Measurements from ENCODE around the gene TAS2R41.
"Not testable (repeated sequence)": the region's sequence is repeated elsewhere in the genome, so short reads cannot be mapped to it uniquely, and the experiment has no call there.

TAS2R41 gene

DNA sequence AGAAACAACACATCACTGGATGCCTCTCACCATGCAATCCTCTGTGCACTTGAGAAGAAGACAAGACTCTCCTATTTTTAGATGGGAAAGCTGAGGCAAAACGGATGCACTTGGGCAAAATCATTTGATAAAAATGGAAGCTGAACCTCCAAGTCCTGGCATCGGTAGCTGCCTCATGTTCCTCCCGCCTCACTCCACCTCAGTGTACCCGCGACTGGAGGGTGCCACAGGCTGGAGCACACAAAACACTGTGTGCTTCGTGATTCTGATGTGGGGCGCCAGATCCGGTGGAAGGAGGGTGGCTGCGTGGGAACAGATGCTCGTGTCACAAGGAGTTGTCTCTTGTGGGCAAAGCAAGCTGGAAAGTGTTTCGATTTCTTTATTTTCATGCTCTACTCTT lies 41.3 kb downstream of the TAS2R41 start:
- DNase-seq (ENCODE audit: low read depth in 2 of 2), result no peak

DNA sequence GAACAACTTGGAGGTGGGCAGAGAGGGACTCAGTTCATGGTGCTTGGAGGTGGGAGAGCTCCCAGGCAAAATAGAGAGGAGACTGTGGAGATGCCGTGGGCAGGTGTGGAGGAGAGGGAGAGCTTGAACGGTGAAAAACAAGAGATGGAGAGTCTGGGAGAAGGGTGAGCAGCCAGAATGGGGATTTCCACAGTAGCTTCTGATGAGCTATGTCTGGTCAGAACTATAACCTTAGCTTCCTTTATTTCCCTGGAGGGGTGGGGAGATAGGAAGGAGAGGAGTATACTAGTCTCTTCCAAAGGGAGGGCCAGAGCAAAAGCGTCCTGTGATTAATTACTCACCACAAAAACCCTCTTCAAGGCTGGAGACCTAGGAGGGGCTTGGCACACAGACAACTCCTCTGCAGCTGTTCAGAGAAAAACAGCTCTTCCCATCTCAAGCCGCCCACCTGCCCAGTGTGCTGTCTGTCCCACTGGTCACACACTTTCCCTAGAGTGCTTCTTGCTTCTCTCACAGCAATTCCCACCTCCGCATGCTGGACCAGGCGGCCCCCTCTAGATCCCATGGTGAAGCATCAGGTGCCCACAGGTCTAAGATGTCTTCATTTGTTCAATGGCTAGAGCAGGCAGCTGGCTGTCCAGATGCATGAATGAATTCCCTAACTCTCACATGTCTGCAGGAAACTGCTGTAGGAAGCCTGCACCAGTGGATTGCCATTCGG lies 41.9 kb downstream of the TAS2R41 start:
- no peak for DNase-seq (ENCODE audit: low read depth in 2 of 2)

DNA sequence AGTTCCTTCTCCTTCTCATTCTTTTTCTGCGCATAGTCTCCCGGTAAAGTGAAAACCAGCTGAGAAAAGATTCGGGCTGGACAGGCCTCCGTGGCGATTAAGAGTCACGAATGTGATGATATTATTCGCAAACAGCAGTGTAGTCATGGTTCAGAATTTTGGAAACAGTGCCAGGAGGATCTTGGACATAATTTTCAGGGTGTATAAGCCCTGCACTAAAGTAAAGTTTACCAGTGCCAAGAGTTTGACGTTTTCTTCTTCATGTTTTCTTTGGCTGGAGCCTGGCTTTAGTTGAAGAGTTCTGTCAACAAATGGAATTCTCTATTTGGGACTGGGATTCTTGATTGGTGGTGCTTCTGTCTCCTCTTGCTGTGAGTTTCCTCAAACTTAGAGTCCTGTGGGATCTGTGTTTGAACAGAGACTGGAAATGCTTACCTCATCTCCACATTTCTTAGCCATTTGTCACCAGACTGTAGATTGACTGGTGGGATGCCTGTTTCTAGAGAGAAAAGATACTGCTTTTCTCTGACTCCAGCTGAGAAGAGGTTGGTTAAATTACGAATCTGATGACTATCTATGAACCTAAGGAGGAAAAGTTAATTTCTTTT lies 44.7 kb downstream of the TAS2R41 start:
- not testable (repeated sequence) for DNase-seq (ENCODE audit: low read depth in 2 of 2)
